GOT3 (cell line): Measurements from ENCODE around the gene TATDN3.
"Not testable (repeated sequence)": the region's sequence is repeated elsewhere in the genome, so short reads cannot be mapped to it uniquely, and the experiment has no call there.

Experiments
- DNase-seq: peaks from one replicate; lab custom pipeline; 2025; ENCODE audit warnings: mixed read lengths; lab: John Stamatoyannopoulos, UW

The TATDN3 gene

GRCh38 chr1:212791676-212792395, at the start of gene TATDN3, which contains the start of gene NSL1:
TSS of gene TATDN3 (plus strand) at chr1:212791894. CDS start at chr1:212791922, 28 bp downstream.
TSS of gene NSL1 (minus strand) at chr1:212791777. CDS start at chr1:212791763, 14 bp downstream.
- peak; percentile 85 for DNase-seq

DNA sequence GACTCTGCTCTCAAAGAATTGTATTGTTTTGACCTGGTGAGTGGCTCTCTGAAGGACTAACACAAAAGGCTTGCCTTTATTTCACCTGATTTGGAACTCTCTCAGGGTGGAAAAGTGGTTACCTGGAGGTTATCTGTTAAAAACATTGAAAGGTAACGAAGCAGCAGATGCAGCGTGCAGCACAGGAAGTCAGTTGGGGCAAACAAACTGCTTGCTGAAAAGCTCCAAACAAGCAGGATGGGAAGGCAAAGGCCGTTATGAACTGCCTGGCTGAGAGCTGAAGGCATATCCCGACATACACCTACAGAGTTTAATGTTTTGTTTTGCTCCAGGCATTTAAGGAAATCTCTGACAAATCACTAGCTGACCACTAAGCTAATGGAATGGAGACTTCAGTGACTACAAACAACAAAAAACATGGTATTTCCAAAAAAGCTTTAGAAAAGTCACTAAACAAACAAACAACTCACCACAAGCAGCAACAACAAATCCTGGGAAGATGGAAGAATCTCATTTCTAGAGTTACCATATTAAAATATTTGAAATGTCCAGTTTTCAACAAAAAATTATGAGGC, 47.7 kb upstream of the TATDN3 start:
- DNase-seq = no peak

GRCh38 chr1:212745303-212745702, 46.4 kb upstream of the TATDN3 start:
- DNase-seq = no peak

GRCh38 chr1:212746546-212746945, 45.1 kb upstream of the TATDN3 start:
- no peak for DNase-seq

GRCh38 chr1:212749821-212750535, 41.7 kb upstream of the TATDN3 start:
- no peak for DNase-seq

DNA sequence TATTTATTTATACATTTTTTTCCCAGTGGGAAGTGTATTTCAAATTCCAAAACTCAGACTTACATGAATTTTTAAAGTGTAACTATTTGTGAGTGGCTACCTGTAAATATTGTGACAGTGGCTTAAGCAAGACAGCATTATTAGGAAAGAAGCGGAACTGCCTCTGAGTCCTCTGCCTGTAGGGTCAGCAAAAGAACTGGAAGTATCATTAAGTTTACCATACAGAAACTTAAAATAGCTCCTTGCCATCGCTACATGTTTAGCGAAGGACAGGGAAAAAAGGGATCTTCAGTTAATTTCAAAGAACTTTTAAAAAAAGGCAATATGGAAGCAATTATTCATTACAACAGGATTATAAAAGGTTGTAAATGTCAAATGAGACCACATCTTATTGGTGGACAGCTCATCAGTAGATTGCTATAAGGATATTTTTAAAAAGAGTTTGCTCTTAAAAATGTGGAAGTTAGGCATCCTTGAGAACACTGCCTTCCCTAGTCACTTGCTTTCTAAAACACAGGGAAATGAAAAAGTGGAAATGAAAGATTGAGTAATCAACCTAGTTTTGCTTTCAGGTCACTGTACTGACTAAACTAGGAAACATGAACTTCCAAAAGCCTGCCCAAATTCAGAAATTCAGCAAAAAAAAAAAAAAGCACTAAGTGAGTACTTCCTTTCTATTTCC, 39.3 kb upstream of the TATDN3 start:
- no peak for DNase-seq

GRCh38 chr1:212752934-212753497, 38.7 kb upstream of the TATDN3 start:
- no peak for DNase-seq

GRCh38 chr1:212753749-212754148, 37.9 kb upstream of the TATDN3 start:
- no peak for DNase-seq

DNA sequence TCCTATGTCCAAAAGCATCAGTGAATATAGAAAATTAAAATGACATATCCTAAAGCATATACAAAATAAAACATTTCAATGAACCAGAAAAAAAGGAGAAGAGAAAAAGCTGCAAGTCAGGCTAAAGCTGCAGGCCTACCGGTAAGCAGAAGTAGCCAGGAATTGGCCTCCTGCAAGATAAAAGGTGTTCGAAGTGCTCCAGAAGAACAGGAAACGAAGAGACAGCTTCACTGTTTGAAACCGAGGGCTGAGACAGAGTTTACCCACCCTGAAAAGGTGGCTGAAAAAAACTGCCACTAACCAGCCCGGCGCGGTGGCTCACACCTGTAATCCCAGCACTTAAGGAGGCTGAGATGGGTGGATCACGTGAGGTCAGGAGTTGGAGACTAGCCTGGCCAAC, 37.5 kb upstream of the TATDN3 start:
- DNase-seq = no peak

DNA sequence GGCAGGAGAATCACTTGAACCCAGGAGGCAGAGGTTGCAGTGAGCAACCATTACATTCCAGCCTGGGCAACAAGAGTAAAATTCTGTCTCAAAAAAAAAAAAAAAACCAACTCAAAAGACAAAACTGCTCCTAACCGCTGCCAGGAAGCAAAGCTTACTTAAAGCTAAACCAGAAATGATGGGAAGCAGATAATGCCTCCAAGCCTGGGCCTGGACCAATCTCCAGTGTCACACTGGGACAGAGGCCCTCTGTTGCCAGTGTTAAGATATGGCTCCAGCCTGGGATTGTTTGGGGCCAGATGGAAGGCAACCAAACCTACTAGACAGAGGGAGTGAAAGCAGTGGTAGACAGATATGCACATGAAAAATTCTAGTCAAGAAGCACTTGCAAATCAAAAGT, 37.0 kb upstream of the TATDN3 start:
- DNase-seq = no peak

GRCh38 chr1:212759683-212760082, 32.0 kb upstream of the TATDN3 start:
- DNase-seq = no peak

DNA sequence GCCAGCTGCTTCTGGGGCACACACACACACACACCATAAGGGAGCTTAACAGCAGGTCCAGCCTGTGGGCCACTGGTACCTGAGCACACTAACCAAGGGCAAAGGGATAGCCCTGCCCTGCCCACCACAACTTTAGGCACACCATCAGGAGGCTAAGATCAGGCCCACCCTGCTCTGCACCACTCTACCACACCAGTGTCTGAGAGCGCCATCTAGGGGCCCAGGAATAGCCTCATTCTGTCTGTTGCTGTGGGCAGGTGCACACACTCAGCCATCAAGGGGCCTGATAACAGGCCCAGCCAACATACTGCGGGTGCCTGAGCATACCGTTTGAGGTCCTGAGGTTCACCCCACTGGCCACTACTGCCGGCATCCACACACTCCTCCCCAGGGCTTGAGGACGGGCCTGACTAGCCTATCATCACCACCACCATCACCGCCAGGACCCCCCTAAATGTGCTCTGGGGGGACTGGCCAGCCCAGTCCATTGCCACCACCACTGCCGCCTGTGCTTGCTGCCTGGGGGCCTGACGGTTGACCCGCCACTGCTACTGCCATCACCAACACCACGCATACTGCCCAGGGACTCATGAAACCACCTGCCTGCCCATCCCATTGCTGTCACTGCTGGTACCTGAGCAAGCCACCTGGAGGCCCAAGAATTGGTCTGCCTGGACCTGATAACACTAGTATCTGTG, 31.4 kb upstream of the TATDN3 start:
- no peak for DNase-seq

DNA sequence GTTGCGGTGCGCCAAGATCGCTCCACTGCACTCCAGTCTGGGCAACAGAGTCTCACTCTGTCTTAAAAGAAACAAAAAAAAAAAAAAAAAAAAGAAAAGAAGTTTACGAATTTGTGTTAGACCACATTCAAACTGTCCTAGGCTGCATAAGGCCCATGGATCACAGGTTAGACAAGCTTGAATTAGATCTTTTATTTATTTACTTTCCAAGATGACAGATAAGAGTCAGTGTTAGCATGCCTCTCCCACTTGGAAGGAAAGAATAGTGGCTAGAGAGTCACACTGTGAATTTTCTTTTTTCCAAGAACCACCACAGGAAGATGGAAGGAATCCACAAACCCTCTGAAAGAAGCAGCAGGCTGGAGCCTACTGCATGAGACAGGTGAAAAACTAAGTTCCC, 29.5 kb upstream of the TATDN3 start:
- DNase-seq = no peak

DNA sequence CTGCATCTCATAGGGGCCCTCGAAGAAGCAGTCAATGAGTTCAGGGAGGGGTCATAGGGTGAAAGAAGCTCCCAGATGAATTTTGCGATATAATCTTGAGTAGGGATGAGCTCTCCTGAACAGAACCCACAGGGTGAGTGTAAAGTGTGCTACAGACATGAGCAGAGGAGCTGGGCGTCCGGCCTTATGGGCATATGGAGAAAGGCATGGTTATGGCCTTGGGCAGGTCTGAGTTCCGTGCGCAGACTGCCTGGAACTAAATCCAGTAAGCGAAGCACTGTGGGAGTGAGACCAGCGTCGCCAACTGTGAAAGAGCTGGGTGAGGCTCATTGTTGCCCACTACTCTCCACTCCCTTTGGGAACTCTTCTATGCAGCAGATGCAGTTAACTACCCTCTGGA, 28.9 kb upstream of the TATDN3 start:
- DNase-seq = no peak

- not testable (repeated sequence) for DNase-seq
Observed at GRCh38 chr1:212764718-212765281, 26.9 kb upstream of the TATDN3 start.

DNA sequence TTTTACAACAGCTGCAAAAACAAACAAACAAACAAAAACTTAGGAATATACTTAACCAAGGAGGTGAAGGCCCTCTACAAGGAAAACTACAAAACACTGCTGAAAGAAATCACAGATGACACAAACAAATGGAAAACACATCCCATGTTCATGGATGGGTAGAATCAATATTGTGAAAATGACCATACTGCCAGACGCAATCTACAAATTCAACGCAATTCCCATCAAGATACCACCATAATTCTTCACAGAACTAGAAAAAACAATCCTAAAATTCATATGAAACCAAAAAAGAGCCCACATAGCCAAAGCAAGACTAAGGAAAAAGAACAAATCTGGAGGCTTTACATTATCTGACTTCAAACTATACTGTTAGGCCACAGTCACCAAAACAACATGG, 24.9 kb upstream of the TATDN3 start:
- not testable (repeated sequence) for DNase-seq

GRCh38 chr1:212769459-212770167, 22.1 kb upstream of the TATDN3 start:
- no peak for DNase-seq

GRCh38 chr1:212771341-212771740, 20.4 kb upstream of the TATDN3 start:
- no peak for DNase-seq

DNA sequence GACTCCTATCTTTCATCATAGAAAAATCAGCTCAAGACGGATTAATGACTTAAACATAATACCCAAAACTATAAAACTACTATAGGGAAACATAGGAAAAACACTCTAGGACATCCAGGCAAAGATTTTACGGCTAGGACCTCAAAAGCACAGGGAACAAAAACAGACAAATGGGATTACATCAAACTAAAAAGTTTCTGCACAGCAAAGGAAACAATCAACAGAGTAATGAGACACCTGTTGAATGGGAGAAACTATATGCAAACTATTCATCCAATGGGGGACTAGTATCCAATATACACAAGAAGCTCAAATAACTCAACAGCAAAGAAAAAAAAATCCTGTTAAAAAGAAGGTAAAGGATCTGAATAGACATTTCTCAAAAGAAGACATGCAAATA, 18.7 kb upstream of the TATDN3 start:
- DNase-seq = no peak

DNA sequence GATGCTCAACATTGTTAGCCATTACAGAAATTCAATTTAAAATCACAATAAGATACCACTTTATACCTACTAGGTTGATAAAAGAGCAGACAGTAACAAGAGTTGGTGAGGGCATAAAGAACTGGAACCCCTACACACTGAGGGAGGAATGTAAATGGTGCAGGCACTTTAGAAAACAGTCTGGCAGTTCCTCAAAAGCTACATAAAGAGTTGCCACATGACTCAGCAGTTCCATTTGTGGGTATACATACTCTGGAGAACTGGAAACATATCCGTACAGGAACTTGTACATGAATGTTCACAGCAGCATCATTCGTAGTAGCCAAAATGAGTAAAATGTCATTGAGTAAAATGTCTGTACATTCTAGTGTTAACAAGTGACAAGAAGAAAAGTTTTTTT, 17.1 kb upstream of the TATDN3 start:
- no peak for DNase-seq

DNA sequence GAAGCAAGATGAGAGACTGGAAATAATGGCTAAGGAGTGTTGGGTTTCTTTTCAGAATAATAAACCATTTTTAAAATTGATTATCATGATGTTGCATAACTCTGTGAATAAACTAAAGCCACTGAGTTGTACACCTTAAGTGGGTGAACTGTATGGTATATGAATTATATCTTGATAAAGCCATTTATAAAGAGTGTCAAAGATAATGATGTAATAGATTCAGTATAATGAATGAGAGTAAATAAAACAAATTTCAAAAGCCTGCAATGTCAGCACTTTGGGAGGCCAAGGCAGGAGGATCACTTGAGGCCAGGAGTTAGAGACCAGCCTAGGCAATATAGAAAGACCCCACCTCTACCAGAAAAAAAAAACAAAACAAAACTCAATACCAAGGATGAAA, 16.5 kb upstream of the TATDN3 start:
- DNase-seq = no peak
